ENCODE data around the gene RASD1. TPM values are rescaled to one million over a fixed set of nuclear protein-coding genes. Genes with fewer than 3 reads are reported as not detected.
A peak's percentile ranks its signal among the peaks of the same experiment; 100 is the strongest.

The RASD1 gene
- total RNA-seq, 1 experiment from 2014 or later: not detected

DNA sequence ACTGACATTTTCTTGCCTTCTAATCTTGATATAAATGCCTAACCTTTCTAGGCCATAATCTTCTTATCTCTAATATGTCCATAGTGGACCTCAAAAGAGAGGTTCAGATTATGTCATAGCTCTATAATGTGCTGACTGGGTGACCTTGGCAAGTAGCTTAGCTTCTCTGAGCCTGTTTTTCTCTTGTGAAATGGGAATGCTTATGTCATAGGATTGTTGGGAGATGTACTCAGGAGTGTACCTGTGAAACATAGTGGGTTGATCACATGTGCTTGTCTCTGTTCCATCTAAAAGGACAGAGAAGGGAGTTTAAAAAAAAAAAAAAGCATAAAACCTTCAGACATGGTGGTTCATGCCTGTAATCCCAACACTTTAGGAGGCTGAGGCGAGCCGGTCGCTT, 17.0 kb downstream of the RASD1 start:
- peaks cover 19% of the 10 kb centered on the region for H3K27me3 Mint-ChIP-seq (ENCODE audit: unreplicated experiment)
- H3K4me3 Mint-ChIP-seq (ENCODE audit: low read depth, unreplicated experiment): no peak overlapping the region
- TF ChIP-seq, protein P1, sequence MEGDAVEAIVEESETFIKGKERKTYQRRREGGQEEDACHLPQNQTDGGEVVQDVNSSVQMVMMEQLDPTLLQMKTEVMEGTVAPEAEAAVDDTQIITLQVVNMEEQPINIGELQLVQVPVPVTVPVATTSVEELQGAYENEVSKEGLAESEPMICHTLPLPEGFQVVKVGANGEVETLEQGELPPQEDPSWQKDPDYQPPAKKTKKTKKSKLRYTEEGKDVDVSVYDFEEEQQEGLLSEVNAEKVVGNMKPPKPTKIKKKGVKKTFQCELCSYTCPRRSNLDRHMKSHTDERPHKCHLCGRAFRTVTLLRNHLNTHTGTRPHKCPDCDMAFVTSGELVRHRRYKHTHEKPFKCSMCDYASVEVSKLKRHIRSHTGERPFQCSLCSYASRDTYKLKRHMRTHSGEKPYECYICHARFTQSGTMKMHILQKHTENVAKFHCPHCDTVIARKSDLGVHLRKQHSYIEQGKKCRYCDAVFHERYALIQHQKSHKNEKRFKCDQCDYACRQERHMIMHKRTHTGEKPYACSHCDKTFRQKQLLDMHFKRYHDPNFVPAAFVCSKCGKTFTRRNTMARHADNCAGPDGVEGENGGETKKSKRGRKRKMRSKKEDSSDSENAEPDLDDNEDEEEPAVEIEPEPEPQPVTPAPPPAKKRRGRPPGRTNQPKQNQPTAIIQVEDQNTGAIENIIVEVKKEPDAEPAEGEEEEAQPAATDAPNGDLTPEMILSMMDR (IDR thresholded peaks at IDR 0.05; ENCODE audit: unreplicated experiment): no peak
- H3K4me1 Mint-ChIP-seq (ENCODE audit: low read depth, unreplicated experiment): peaks cover 10% of the 10 kb centered on the region
- BruUV-seq (replicated peaks): no TSS peak
- DNase-seq: no peak
- H3K9me3 Mint-ChIP-seq (ENCODE audit: low read depth, unreplicated experiment): no peaks in the 10 kb centered on the region
- intact Hi-C loops (cut with micrococcal nuclease; ENCODE audit: unreplicated experiment): no loop called here
- no peak overlapping the region for H3K27ac Mint-ChIP-seq (ENCODE audit: unreplicated experiment)
- peaks cover 15% of the 10 kb centered on the region for H3K36me3 Mint-ChIP-seq (ENCODE audit: insufficient read depth, unreplicated experiment)
- CTCF ChIA-PET: interaction anchor here (0.6 kb wide), 1 partner anchor 28 kb away, joined by 4 read pairs; no protein-coding TSS in a partner anchor

DNA sequence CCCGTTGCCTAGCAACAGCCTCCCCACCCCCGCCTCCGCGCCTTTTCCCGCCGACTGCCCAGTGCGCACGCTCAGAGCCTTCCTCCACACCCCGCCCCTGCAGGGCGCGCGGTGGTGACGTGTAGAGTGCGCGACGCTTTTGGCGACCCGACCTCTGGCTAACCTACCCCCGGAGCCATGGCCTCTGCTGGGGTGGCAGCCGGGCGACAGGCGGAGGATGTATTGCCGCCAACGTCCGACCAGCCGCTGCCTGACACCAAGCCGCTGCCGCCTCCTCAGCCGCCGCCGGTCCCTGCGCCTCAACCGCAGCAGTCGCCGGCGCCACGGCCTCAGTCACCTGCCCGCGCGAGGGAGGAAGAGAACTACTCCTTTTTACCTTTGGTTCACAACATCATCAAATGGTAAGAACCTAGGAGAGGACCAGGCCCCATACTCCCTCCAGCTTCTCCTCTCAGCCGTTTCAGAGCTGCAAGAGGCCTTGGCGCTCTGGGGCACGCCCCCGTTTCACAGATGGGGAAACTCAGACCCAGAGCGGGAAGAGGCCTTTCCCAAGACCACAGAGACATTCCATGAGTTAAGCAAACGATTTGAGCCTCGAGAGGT, 19.2 kb downstream of the RASD1 start, which contains the start of gene MED9:
MED9 (plus strand) TSS at position 136 of the 603 bp plus-strand sequence; CDS start at position 178, 42 bp downstream.
- H3K27ac Mint-ChIP-seq (ENCODE audit: unreplicated experiment): peak within 1 kb of the TSS; percentile 83
- DNase-seq: peak; percentile 90
- BruUV-seq (replicated peaks): TSS peak; percentile 78
- CTCF ChIA-PET: interaction anchor here (0.6 kb wide), 1 partner anchor 82 kb away, joined by 4 read pairs; no protein-coding TSS in a partner anchor
- intact Hi-C loops (cut with micrococcal nuclease; ENCODE audit: unreplicated experiment): no loop called here
- peaks cover 42% of the 10 kb centered on the region for H3K27me3 Mint-ChIP-seq (ENCODE audit: unreplicated experiment)
- H3K9me3 Mint-ChIP-seq (ENCODE audit: low read depth, unreplicated experiment): no peaks in the 10 kb centered on the region
- peaks cover 10% of the 10 kb centered on the region for H3K4me1 Mint-ChIP-seq (ENCODE audit: low read depth, unreplicated experiment)
- peaks cover 15% of the 10 kb centered on the region for H3K36me3 Mint-ChIP-seq (ENCODE audit: insufficient read depth, unreplicated experiment)
- TF ChIP-seq, protein P1 (IDR thresholded peaks at IDR 0.05; ENCODE audit: unreplicated experiment): no peak
- H3K4me3 Mint-ChIP-seq (ENCODE audit: low read depth, unreplicated experiment): peak within 1 kb of the TSS; percentile 76

DNA sequence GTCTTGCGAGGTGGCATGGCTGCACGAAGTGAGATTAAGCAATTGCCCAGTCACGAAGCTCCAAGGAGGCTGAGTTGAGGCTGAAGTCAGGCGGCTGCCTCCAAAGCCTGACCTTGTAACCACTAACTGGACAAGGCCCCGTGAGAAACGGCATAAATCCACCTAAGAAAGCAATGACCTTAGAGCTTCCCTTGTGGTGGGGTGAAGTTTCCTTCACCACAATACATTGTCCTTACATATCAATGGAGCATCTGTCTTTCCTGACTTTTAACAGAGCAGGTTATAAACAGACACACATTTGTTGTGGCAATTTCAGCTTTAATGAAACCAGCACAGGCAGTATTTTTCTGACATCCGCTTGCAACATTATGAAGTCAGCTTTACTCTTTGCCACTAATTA, 21.9 kb downstream of the RASD1 start:
- Mint-ChIP-seq H3K4me3 (ENCODE audit: low read depth, unreplicated experiment) (no peak overlapping the region), H3K4me1 (ENCODE audit: low read depth, unreplicated experiment) (no peaks in the 10 kb centered on the region), H3K36me3 (ENCODE audit: insufficient read depth, unreplicated experiment) (peaks cover 15% of the 10 kb centered on the region), H3K9me3 (ENCODE audit: low read depth, unreplicated experiment) (no peaks in the 10 kb centered on the region), H3K27me3 (ENCODE audit: unreplicated experiment) (peaks cover 61% of the 10 kb centered on the region), H3K27ac (ENCODE audit: unreplicated experiment) (no peak overlapping the region)
- CTCF ChIA-PET: no interaction called here
- TF ChIP-seq, protein P1 (IDR thresholded peaks at IDR 0.05; ENCODE audit: unreplicated experiment): no peak
- intact Hi-C loops (cut with micrococcal nuclease; ENCODE audit: unreplicated experiment): no loop called here
- DNase-seq: no peak
- BruUV-seq (replicated peaks): no TSS peak

DNA sequence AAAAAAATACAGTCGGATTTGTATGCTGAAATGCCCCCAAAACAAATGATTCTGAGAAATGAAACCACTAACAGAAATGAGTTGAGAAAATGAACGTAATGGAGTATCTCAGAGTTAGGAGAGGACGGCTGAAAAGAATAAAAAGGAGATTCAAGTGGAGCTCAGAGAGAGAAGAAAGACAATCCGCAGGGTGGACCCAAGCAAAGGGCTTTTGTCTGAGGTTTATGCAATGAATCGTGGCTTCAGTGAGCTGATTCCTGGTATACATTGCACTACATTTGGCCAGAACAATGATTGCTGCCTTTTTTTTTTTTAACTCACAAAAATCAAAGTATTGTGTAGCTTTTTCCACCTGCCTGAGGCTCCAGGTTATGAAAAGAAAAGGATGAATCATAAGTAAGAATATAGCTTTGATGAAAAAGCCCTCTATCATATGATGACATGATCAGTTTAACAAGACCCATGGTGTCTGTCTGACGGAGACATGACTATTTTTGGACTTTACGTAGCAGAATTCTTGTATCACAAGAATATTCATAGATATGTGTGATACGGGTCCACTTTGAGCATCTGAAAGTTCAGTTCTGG, 23.8 kb downstream of the RASD1 start:
- CTCF ChIA-PET: no interaction called here
- BruUV-seq (replicated peaks): no TSS peak
- no peak overlapping the region for H3K4me3 Mint-ChIP-seq (ENCODE audit: low read depth, unreplicated experiment)
- H3K4me1 Mint-ChIP-seq (ENCODE audit: low read depth, unreplicated experiment): no peaks in the 10 kb centered on the region
- no peak overlapping the region for H3K27ac Mint-ChIP-seq (ENCODE audit: unreplicated experiment)
- H3K27me3 Mint-ChIP-seq (ENCODE audit: unreplicated experiment): peaks cover 79% of the 10 kb centered on the region
- TF ChIP-seq, protein P1 (IDR thresholded peaks at IDR 0.05; ENCODE audit: unreplicated experiment): no peak
- H3K9me3 Mint-ChIP-seq (ENCODE audit: low read depth, unreplicated experiment): no peaks in the 10 kb centered on the region
- no peak for DNase-seq
- peaks cover 13% of the 10 kb centered on the region for H3K36me3 Mint-ChIP-seq (ENCODE audit: insufficient read depth, unreplicated experiment)
- intact Hi-C loops (cut with micrococcal nuclease; ENCODE audit: unreplicated experiment): no loop called here

Data from Calu3 (cell line).